Measurements from ENCODE around the gene MYO1F. TPM values are rescaled to one million over a fixed set of nuclear protein-coding genes. Genes with fewer than 3 reads are reported as not detected.

The MYO1F gene
- polyA plus RNA-seq, 3 donors = 121 to 707 (median 197) TPM

DNA sequence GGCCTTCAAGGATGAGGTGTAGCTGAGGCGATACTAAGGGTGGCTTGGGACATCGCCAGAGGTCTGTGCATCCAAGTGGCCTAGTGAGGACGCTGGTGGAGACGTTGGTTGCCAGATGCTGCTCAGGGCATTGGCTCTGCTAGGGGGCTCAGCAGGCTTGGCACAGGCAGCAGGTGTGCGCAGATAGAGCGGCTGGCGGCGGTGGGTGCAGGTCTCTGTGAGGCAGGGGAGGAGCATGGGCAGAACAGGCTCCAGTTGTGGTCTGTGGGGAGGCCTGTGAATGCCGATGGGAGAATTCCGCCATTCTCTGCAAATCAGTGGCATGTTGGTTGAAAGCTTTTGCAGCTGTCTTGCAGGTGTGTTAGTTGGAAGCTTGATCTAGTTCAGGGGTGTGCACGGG is 96.0 kb downstream of the MYO1F start:
- TF ChIP-seq, protein P1, sequence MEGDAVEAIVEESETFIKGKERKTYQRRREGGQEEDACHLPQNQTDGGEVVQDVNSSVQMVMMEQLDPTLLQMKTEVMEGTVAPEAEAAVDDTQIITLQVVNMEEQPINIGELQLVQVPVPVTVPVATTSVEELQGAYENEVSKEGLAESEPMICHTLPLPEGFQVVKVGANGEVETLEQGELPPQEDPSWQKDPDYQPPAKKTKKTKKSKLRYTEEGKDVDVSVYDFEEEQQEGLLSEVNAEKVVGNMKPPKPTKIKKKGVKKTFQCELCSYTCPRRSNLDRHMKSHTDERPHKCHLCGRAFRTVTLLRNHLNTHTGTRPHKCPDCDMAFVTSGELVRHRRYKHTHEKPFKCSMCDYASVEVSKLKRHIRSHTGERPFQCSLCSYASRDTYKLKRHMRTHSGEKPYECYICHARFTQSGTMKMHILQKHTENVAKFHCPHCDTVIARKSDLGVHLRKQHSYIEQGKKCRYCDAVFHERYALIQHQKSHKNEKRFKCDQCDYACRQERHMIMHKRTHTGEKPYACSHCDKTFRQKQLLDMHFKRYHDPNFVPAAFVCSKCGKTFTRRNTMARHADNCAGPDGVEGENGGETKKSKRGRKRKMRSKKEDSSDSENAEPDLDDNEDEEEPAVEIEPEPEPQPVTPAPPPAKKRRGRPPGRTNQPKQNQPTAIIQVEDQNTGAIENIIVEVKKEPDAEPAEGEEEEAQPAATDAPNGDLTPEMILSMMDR (IDR thresholded peaks at IDR 0.05) = no peak
- no peaks in the 10 kb centered on the region for H3K27me3 ChIP-seq (ENCODE audit: control insufficient read depth in 2 of 2, insufficient read depth in 2 of 2, low read length in 2 of 2)
- peaks cover 84% of the 10 kb centered on the region for H4K20me1 ChIP-seq (ENCODE audit: insufficient read depth, low read length)
- 95% methylated on average over 10 of the region's 11 CpGs for WGBS (ENCODE audit: insufficient coverage)
- no peak overlapping the region for H3K9ac ChIP-seq (ENCODE audit: insufficient read depth, low read length, poor library complexity, severe bottlenecking)
- peaks cover 65 to 86% of the 10 kb centered on the region in 2 donors for H3K36me3 ChIP-seq (replicated peaks in 1 of 2; ENCODE audit: control insufficient read depth in 1 of 2, insufficient read depth in 2 of 2, low read length in 2 of 2)
- H3K9me3 Mint-ChIP-seq = peaks cover 0 to 8% (median 6%) of the 10 kb centered on the region in 7 donors
- intact Hi-C loops (cut with micrococcal nuclease) = no loop called here
- no peak for DNase-seq
- H3K4me1 Mint-ChIP-seq = peaks cover 36% of the 10 kb centered on the region
- H3K4me3 ChIP-seq (replicated peaks in 1 of 3; ENCODE audit: low read depth in 2 of 3, low read length in 3 of 3) = no peak overlapping the region
- H3K27ac Mint-ChIP-seq = peak overlapping the region in 4 of 7 donors; percentile 4 to 64 (median 36)
- peaks cover 90% of the 10 kb centered on the region for H3K79me2 ChIP-seq (ENCODE audit: insufficient read depth, low read length)
- H3K36me3 Mint-ChIP-seq = peaks cover 76 to 92% of the 10 kb centered on the region in 2 donors
- H3K9me3 ChIP-seq (replicated peaks in 1 of 2; ENCODE audit: control insufficient read depth in 1 of 2, insufficient read depth in 1 of 2, low read length in 2 of 2) = peaks cover 0 to 6% of the 10 kb centered on the region in 2 donors
- H3K4me3 Mint-ChIP-seq = no peak overlapping the region
- peak overlapping the region in 1 of 2 donors; percentile 23 for H3K27ac ChIP-seq (ENCODE audit: low read depth in 1 of 2, low read length in 2 of 2)
- no peak overlapping the region for H2AFZ ChIP-seq (ENCODE audit: insufficient read depth, low read depth, low read length, poor library complexity, severe bottlenecking)
- H3K4me2 ChIP-seq (replicated peaks; ENCODE audit: extremely low read depth, low read length, poor library complexity, severe bottlenecking) = no peak overlapping the region
- H3K4me1 ChIP-seq (ENCODE audit: control insufficient read depth in 1 of 2, insufficient read depth in 2 of 2, low read length in 2 of 2) = peaks cover 26 to 27% of the 10 kb centered on the region in 2 donors
- H3K27me3 Mint-ChIP-seq (ENCODE audit: low read depth in 3 of 3) = peaks cover 0 to 4% (median 0%) of the 10 kb centered on the region in 3 donors

DNA sequence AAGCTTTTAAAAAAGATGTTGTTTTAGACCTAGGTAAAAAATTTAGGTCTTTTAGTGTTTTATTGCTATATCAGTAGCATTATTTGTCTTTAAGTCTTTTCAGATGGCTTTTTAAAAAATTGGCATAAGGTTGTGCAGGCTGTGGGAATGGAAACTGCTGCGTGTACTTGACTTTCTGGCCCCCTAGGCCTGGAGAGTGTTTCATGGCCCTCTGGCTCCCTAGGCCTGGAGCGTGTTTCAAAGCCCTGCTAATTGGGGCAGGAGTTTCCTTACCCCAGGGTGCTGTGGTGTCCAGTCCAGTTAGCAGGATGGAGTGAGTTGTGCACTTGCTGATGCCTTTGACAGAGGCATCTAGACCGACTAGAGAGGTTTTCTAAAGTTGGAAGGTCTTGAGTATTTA is 98.6 kb downstream of the MYO1F start:
- H3K36me3 Mint-ChIP-seq = peaks cover 82 to 93% of the 10 kb centered on the region in 2 donors
- no peak overlapping the region for H3K4me2 ChIP-seq (replicated peaks; ENCODE audit: extremely low read depth, low read length, poor library complexity, severe bottlenecking)
- H4K20me1 ChIP-seq (ENCODE audit: insufficient read depth, low read length) = peaks cover 97% of the 10 kb centered on the region
- H3K9me3 ChIP-seq (replicated peaks in 1 of 2; ENCODE audit: control insufficient read depth in 1 of 2, insufficient read depth in 1 of 2, low read length in 2 of 2) = no peaks in the 10 kb centered on the region
- H3K9me3 Mint-ChIP-seq = peaks cover 0 to 2% (median under 1%) of the 10 kb centered on the region in 7 donors
- TF ChIP-seq, protein P1 (IDR thresholded peaks at IDR 0.05) = no peak
- H3K27me3 Mint-ChIP-seq (ENCODE audit: low read depth in 3 of 3) = no peaks in the 10 kb centered on the region
- no peaks in the 10 kb centered on the region for H3K27me3 ChIP-seq (ENCODE audit: control insufficient read depth in 2 of 2, insufficient read depth in 2 of 2, low read length in 2 of 2)
- peak overlapping the region in 3 of 7 donors; percentile 15 to 38 (median 24) for H3K27ac Mint-ChIP-seq
- H2AFZ ChIP-seq (ENCODE audit: insufficient read depth, low read depth, low read length, poor library complexity, severe bottlenecking) = no peak overlapping the region
- H3K27ac ChIP-seq (ENCODE audit: low read depth in 1 of 2, low read length in 2 of 2) = peak overlapping the region in 1 of 2 donors; percentile 1
- peaks cover 24% of the 10 kb centered on the region for H3K4me1 Mint-ChIP-seq
- no peak overlapping the region for H3K4me3 Mint-ChIP-seq
- DNase-seq = no peak
- 94% methylated on average over 2 of the region's 3 CpGs for WGBS (ENCODE audit: insufficient coverage)
- no peak overlapping the region for H3K4me3 ChIP-seq (replicated peaks in 1 of 3; ENCODE audit: low read depth in 2 of 3, low read length in 3 of 3)
- no peak overlapping the region for H3K9ac ChIP-seq (ENCODE audit: insufficient read depth, low read length, poor library complexity, severe bottlenecking)
- peaks cover 67 to 92% of the 10 kb centered on the region in 2 donors for H3K36me3 ChIP-seq (replicated peaks in 1 of 2; ENCODE audit: control insufficient read depth in 1 of 2, insufficient read depth in 2 of 2, low read length in 2 of 2)
- H3K79me2 ChIP-seq (ENCODE audit: insufficient read depth, low read length) = peaks cover 94% of the 10 kb centered on the region
- H3K4me1 ChIP-seq (ENCODE audit: control insufficient read depth in 1 of 2, insufficient read depth in 2 of 2, low read length in 2 of 2) = peaks cover 10% of the 10 kb centered on the region in 2 donors
- intact Hi-C loops (cut with micrococcal nuclease) = no loop called here

Data from CD14-positive monocyte (primary cell).